IMR-90 (cell line): ENCODE measurements around the gene PTGR2. TPM values are rescaled to one million over a fixed set of nuclear protein-coding genes. Genes with fewer than 3 reads are reported as not detected.

Experiments used
- ATAC-seq: fragments of 200-7000 bp; cut with Tn5 transposase; 2 replicates; pipeline ENCODE4 v1.9.1; 2020; ENCODE audit warnings: low read depth, mild to moderate bottlenecking, moderate library complexity
- BruUV-seq: library from RNA; stranded (reverse); fragments of 400-500 nt; replicated peaks from 2 replicates; lab custom pipeline; 2021; lab: Mats Ljungman, UMichigan
- CTCF ChIA-PET: fragments of 300-600 bp; formaldehyde crosslinking; extraction: SDS; loops from one replicate; lab custom pipeline; 2021; ENCODE audit warnings: antibody characterized with exemption; lab: Yijun Ruan, JAX
- POLR2A ChIA-PET: fragments of 300-600 bp; sonication (Branson Sonifier 250); formaldehyde crosslinking; loops from one replicate; lab custom pipeline; 2022; ENCODE audit warnings: antibody characterized with exemption; ENCODE audit not compliant: unreplicated experiment; lab: Charles Lee
- DNase-seq: peaks from one replicate; pipeline ENCODE4 v3.0.0; 2013
- H2AFZ ChIP-seq: replicated peaks from 2 replicates; pipeline ENCODE3; 2013; ENCODE audit warnings: low read length, mild to moderate bottlenecking; ENCODE audit not compliant: poor library complexity
- H2AK5ac ChIP-seq: 2 replicates; pipeline ENCODE4 v1.6.1; 2013; ENCODE audit warnings: low read depth, low read length, inconsistent platforms
- H2AK9ac ChIP-seq: replicated peaks from 2 replicates; pipeline ENCODE3; 2013; ENCODE audit warnings: mild to moderate bottlenecking, low read depth, low read length, moderate library complexity; ENCODE audit not compliant: poor library complexity
- H2BK120ac ChIP-seq: 2 replicates; pipeline ENCODE4 v1.6.1; 2013; ENCODE audit warnings: low read depth, low read length, inconsistent platforms
- H2BK15ac ChIP-seq: 3 replicates; pipeline ENCODE4 v1.6.1; 2013; ENCODE audit warnings: low read depth, low read length, inconsistent platforms
- H2BK20ac ChIP-seq: 2 replicates; pipeline ENCODE4 v1.6.1; 2013; ENCODE audit warnings: low read depth, mild to moderate bottlenecking, inconsistent platforms, low read length, moderate library complexity
- H2BK5ac ChIP-seq: 2 replicates; pipeline ENCODE4 v1.6.1; 2013; ENCODE audit warnings: mild to moderate bottlenecking, low read depth, low read length, inconsistent platforms; ENCODE audit not compliant: poor library complexity, severe bottlenecking
- H3K14ac ChIP-seq: replicated peaks from 2 replicates; pipeline ENCODE4 v1.6.1; 2013; ENCODE audit warnings: low read depth, low read length, inconsistent platforms
- H3K18ac ChIP-seq: 2 replicates; pipeline ENCODE4 v1.6.1; 2013; ENCODE audit warnings: low read depth, low read length, control low read depth
- H3K23ac ChIP-seq: 2 replicates; pipeline ENCODE4 v1.6.1; 2013; ENCODE audit warnings: low read depth, low read length, inconsistent platforms
- H3K27ac ChIP-seq: 2 replicates; pipeline ENCODE4 v1.5.1; 2013; ENCODE audit warnings: mild to moderate bottlenecking, control low read depth, low read length; ENCODE audit not compliant: insufficient read depth
- H3K27me3 ChIP-seq: 2 replicates; pipeline ENCODE4 v1.6.1; 2013; ENCODE audit warnings: low read length; ENCODE audit not compliant: control insufficient read depth, insufficient read depth
- H3K36me3 ChIP-seq: 2 replicates; pipeline ENCODE4 v1.6.1; 2013; ENCODE audit warnings: low read length, mixed read lengths; ENCODE audit not compliant: control insufficient read depth, insufficient read depth
- H3K4ac ChIP-seq: 2 replicates; pipeline ENCODE4 v1.6.1; 2013; ENCODE audit warnings: low read depth, low read length, inconsistent platforms
- H3K4me1 ChIP-seq: 2 replicates; pipeline ENCODE4 v1.6.1; 2013; ENCODE audit warnings: low read length, mixed read lengths; ENCODE audit not compliant: control insufficient read depth, insufficient read depth
- H3K4me2 ChIP-seq: 2 replicates; pipeline ENCODE4 v1.6.1; 2013; ENCODE audit warnings: low read depth, mild to moderate bottlenecking, control low read depth, low read length, moderate library complexity
- H3K4me3 ChIP-seq: 2 replicates; pipeline ENCODE4 v1.5.1; 2013; ENCODE audit warnings: low read depth, mild to moderate bottlenecking, control low read depth, low read length, moderate library complexity; ENCODE audit not compliant: insufficient read depth
- H3K56ac ChIP-seq: 2 replicates; pipeline ENCODE4 v1.6.1; 2013; ENCODE audit warnings: low read length, inconsistent platforms; ENCODE audit not compliant: insufficient read depth; ENCODE audit errors: extremely low read depth
- H3K79me1 ChIP-seq, 2 experiments: 2 replicates each; pipeline ENCODE4 v1.6.1; 2013; ENCODE audit warnings: low read length in 2 of 2, inconsistent platforms in 1 of 2, low read depth in 1 of 2
- H3K9ac ChIP-seq: 2 replicates; pipeline ENCODE4 v1.6.1; 2013; ENCODE audit warnings: low read depth, low read length, control low read depth
- H3K9me1 ChIP-seq: 2 replicates; pipeline ENCODE4 v1.6.1; 2013; ENCODE audit warnings: low read length, inconsistent platforms; ENCODE audit not compliant: insufficient read depth
- H3K9me3 ChIP-seq: 2 replicates; pipeline ENCODE4 v1.6.1; 2013; ENCODE audit warnings: low read length; ENCODE audit not compliant: control insufficient read depth, insufficient read depth
- H4K20me1 ChIP-seq: 2 replicates; pipeline ENCODE4 v1.6.1; 2013; ENCODE audit warnings: low read length, inconsistent platforms; ENCODE audit not compliant: insufficient read depth
- H4K5ac ChIP-seq: 2 replicates; pipeline ENCODE4 v1.6.1; 2013; ENCODE audit warnings: mild to moderate bottlenecking, low read depth, low read length, control low read depth
- H4K8ac ChIP-seq, 2 experiments: 2 replicates each; pipeline ENCODE4 v1.6.1; 2013; ENCODE audit warnings: low read depth in 2 of 2, low read length in 2 of 2, control low read depth in 1 of 2, inconsistent platforms in 1 of 2
- H4K91ac ChIP-seq: 2 replicates; pipeline ENCODE4 v1.6.1; 2013; ENCODE audit warnings: low read depth, low read length, inconsistent platforms; ENCODE audit not compliant: insufficient read depth
- BHLHE40 ChIP-seq: fragments of 150-350 bp; IDR thresholded peaks from 2 replicates; pipeline ENCODE4 v1.6.1; 2016; ENCODE audit warnings: mild to moderate bottlenecking, low read depth, low read length
- CEBPB ChIP-seq: IDR thresholded peaks from 2 replicates; pipeline ENCODE4 v1.6.1; 2012; ENCODE audit warnings: low read depth, low read length, improper control_type of control experiment
- CHD1 ChIP-seq: IDR thresholded peaks from 2 replicates; pipeline ENCODE4 v1.6.1; 2012; ENCODE audit warnings: low read depth, low read length, improper control_type of control experiment
- FOS ChIP-seq: fragments of 150-350 bp; IDR thresholded peaks from 2 replicates; pipeline ENCODE4 v1.6.1; 2016; ENCODE audit warnings: low read depth, low read length
- MAFK ChIP-seq: IDR thresholded peaks from 2 replicates; pipeline ENCODE4 v1.6.1; 2012; ENCODE audit warnings: low read depth, low read length, improper control_type of control experiment
- MAZ ChIP-seq: IDR thresholded peaks from 2 replicates; pipeline ENCODE4 v1.6.1; 2012; ENCODE audit warnings: low read depth, mild to moderate bottlenecking, low read length, improper control_type of control experiment, moderate library complexity, borderline replicate concordance
- MXI1 ChIP-seq: IDR thresholded peaks from 2 replicates; pipeline ENCODE4 v1.6.1; 2012; ENCODE audit warnings: low read depth, mild to moderate bottlenecking, low read length, moderate library complexity, borderline replicate concordance
- POLR2A ChIP-seq: IDR thresholded peaks from 2 replicates; pipeline ENCODE4 v1.6.1; 2012; ENCODE audit warnings: mild to moderate bottlenecking, low read depth, low read length
- RAD21 ChIP-seq: IDR thresholded peaks from 2 replicates; pipeline ENCODE4 v1.6.1; 2012; ENCODE audit warnings: low read length, improper control_type of control experiment
- RCOR1 ChIP-seq: IDR thresholded peaks from 2 replicates; pipeline ENCODE4 v1.6.1; 2012; ENCODE audit warnings: mild to moderate bottlenecking, low read length, improper control_type of control experiment; ENCODE audit not compliant: insufficient replicate concordance
- RFX5 ChIP-seq: IDR thresholded peaks from 2 replicates; pipeline ENCODE4 v1.8.0; 2012; ENCODE audit warnings: low read depth, mild to moderate bottlenecking, low read length, moderate library complexity
- SMC3 ChIP-seq: fragments of 150-350 bp; IDR thresholded peaks from 2 replicates; pipeline ENCODE4 v1.6.1; 2016; ENCODE audit warnings: low read depth, mild to moderate bottlenecking, antibody characterized with exemption, low read length, moderate library complexity
- WGBS, 2 experiments: methylation state at CpG; one replicate each; pipeline versions ENCODE4 v1.1.5 to v1.1.7; 2013; ENCODE audit warnings: missing lambda C conversion rate in 2 of 2; ENCODE audit not compliant: insufficient read length in 1 of 2; ENCODE audit errors: extremely low coverage in 2 of 2; 5-methylcytosine and 5-hydroxymethylcytosine counted together
- dilution Hi-C: fragments of 300-500 bp; cut with HindIII; formaldehyde crosslinking; loops from one replicate; pipeline ENCODE4 v1.14.3; 2018; ENCODE audit warnings: low sequenced_read_pairs; ENCODE audit not compliant: unreplicated experiment
- in situ Hi-C: fragments of 300-500 bp; cut with MboI; formaldehyde crosslinking; loops from 3 replicates; pipeline ENCODE4 v1.14.3; 2019; ENCODE audit warnings: low sequenced_read_pairs, inconsistent platforms, mixed read lengths
- intact Hi-C: fragments of 100-400 bp; cut with micrococcal nuclease; formaldehyde crosslinking; loops from 2 replicates; pipeline ENCODE4 v1.10.0; 2022
- polyA plus RNA-seq, 3 experiments: library from polyadenylated mRNA; depleted of rRNA; stranded (reverse); fragments of >200 nt; gene quantifications; 2 replicates each; pipeline ENCODE4 v1.2.3, GENCODE V29; 2012; ENCODE audit warnings: low replicate concordance in 1 of 3
- total RNA-seq: library from RNA; depleted of rRNA; stranded (reverse); fragments of >200 nt; gene quantifications from 2 replicates; pipeline ENCODE4 v1.2.3, GENCODE V29; 2012
- TF ChIP-seq, protein P1 (sequence below): fragments of 150-350 bp; IDR thresholded peaks from 2 replicates; pipeline ENCODE4 v1.6.1; 2017; ENCODE audit warnings: mild to moderate bottlenecking, antibody characterized with exemption, low read length, low read depth
- TF ChIP-seq, protein P2 (sequence below): fragments of 150-350 bp; IDR thresholded peaks from 2 replicates; pipeline ENCODE4 v1.6.1; 2016; ENCODE audit warnings: low read depth, mild to moderate bottlenecking, low read length, moderate library complexity, borderline replicate concordance
- TF ChIP-seq, protein P3 (sequence below): conservative IDR thresholded peaks from 2 replicates; pipeline ENCODE4 v1.5.1; 2012; ENCODE audit warnings: mild to moderate bottlenecking, low read depth, low read length, improper control_type of control experiment

PTGR2 gene
- total and polyA plus RNA-seq, 2 of the 4 experiments (the other 2 are of a cell fraction): 1.3 to 3.2 TPM

DNA sequence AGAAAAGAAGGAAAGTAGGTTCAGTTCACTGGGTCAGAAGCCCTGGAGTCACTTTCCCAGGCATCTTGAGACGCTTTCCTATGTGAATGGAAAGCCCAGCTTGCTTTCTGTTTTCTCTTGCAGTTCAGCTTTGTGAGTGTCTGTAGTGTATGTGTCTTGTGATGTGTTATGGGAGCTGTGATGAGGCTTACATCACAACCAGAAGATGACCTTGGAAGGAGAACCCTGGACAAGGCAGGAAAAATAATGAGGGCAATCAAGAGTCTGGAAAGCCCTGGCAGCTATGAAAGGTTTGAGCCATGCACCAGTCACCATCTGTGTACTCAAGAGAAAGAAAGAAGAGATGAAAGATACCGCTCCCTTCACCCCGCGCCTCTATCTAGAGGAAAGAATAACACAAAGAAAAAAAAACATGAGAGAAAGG is 35.2 kb upstream of the PTGR2 start:
- Histone ChIP-seq H4K5ac (no peak overlapping the region), H3K27me3 (no peaks in the 10 kb centered on the region), H2AFZ (no peak overlapping the region), H3K4me2 (peak overlapping the region; percentile 37), H3K27ac (no peak overlapping the region), H3K9ac (no peak overlapping the region), H2BK120ac (no peak overlapping the region), H3K14ac (no peak overlapping the region), H2AK9ac (no peak overlapping the region), H4K91ac (no peak overlapping the region), H3K9me1 (no peaks in the 10 kb centered on the region; the same call in 1 of the 2 replicates), H3K4ac (no peak overlapping the region), H3K79me1 (no peaks in the 10 kb centered on the region), H2BK15ac (no peak overlapping the region), H2AK5ac (no peak overlapping the region), H3K23ac (no peak overlapping the region), H4K8ac (no peak overlapping the region), H2BK20ac (no peak overlapping the region), H4K20me1 (no peaks in the 10 kb centered on the region), H3K36me3 (no peaks in the 10 kb centered on the region), H3K9me3 (no peaks in the 10 kb centered on the region), H3K56ac (no peak overlapping the region), H3K4me3 (no peak overlapping the region), H2BK5ac (no peak overlapping the region), H3K4me1 (no peaks in the 10 kb centered on the region), H3K18ac (no peak overlapping the region)
- no CpG with 5 or more reads among the region's 4 CpGs for WGBS, 2 experiments
- dilution Hi-C loops (no loop called here), in situ Hi-C loops (no loop called here), intact Hi-C loops (no loop called here)
- no peak for TF ChIP-seq RCOR1
- TF ChIP-seq, protein P1, sequence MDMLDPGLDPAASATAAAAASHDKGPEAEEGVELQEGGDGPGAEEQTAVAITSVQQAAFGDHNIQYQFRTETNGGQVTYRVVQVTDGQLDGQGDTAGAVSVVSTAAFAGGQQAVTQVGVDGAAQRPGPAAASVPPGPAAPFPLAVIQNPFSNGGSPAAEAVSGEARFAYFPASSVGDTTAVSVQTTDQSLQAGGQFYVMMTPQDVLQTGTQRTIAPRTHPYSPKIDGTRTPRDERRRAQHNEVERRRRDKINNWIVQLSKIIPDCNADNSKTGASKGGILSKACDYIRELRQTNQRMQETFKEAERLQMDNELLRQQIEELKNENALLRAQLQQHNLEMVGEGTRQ: no peak
- no peak for TF ChIP-seq MAZ
- no peak for TF ChIP-seq CEBPB
- TF ChIP-seq RAD21: no peak
- no peak for TF ChIP-seq POLR2A
- TF ChIP-seq CHD1: no peak
- no peak for TF ChIP-seq MXI1
- TF ChIP-seq, protein P2, sequence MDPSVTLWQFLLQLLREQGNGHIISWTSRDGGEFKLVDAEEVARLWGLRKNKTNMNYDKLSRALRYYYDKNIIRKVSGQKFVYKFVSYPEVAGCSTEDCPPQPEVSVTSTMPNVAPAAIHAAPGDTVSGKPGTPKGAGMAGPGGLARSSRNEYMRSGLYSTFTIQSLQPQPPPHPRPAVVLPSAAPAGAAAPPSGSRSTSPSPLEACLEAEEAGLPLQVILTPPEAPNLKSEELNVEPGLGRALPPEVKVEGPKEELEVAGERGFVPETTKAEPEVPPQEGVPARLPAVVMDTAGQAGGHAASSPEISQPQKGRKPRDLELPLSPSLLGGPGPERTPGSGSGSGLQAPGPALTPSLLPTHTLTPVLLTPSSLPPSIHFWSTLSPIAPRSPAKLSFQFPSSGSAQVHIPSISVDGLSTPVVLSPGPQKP: no peak
- TF ChIP-seq SMC3: no peak
- no peak for TF ChIP-seq FOS
- TF ChIP-seq RFX5: no peak
- TF ChIP-seq BHLHE40: no peak
- no peak for TF ChIP-seq MAFK
- TF ChIP-seq, protein P3, sequence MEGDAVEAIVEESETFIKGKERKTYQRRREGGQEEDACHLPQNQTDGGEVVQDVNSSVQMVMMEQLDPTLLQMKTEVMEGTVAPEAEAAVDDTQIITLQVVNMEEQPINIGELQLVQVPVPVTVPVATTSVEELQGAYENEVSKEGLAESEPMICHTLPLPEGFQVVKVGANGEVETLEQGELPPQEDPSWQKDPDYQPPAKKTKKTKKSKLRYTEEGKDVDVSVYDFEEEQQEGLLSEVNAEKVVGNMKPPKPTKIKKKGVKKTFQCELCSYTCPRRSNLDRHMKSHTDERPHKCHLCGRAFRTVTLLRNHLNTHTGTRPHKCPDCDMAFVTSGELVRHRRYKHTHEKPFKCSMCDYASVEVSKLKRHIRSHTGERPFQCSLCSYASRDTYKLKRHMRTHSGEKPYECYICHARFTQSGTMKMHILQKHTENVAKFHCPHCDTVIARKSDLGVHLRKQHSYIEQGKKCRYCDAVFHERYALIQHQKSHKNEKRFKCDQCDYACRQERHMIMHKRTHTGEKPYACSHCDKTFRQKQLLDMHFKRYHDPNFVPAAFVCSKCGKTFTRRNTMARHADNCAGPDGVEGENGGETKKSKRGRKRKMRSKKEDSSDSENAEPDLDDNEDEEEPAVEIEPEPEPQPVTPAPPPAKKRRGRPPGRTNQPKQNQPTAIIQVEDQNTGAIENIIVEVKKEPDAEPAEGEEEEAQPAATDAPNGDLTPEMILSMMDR: no peak
- ChIA-PET CTCF (interaction anchor here (0.7 to 0.9 kb wide), 3 partner anchors 9 to 93 kb away, joined by 3 to 4 read pairs (median 4); no protein-coding TSS in a partner anchor), POLR2A (no interaction called here)
- DNase-seq (peak; percentile 49), ATAC-seq (0 out of 2 replicates have a peak, but pooled peaks have one; percentile 48)
- no TSS peak for BruUV-seq
